ENCODE measurements around the gene HOXC10. TPM values are rescaled to one million over a fixed set of nuclear protein-coding genes. Genes with fewer than 3 reads are reported as not detected.

The HOXC10 gene
- total RNA-seq, 1 donor from 2014 or later = not detected

DNA sequence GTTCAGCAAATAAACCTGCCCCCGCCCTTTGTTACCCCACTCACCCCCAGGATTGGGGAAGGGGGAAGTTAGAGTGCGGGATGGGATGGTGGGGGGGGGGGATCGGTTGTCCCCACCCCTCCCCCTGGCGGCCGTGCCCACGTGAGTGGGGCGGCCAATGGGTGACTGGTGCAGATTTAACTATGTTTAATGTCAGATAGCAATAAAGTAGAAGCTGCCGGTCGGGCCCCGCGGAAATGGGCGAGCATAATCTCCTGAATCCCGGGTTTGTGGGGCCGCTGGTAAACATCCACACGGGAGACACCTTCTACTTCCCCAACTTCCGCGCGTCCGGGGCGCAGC lies 30.3 kb upstream of the HOXC10 start, which contains the start of gene HOXC12:
Gene HOXC12, plus strand, starts transcription at position 210 of the 342 bp plus-strand sequence. Its CDS starts 27 bp downstream, at position 237.
- no peak within 1 kb of the TSS for H3K4me3 Mint-ChIP-seq (ENCODE audit: unreplicated experiment)

DNA sequence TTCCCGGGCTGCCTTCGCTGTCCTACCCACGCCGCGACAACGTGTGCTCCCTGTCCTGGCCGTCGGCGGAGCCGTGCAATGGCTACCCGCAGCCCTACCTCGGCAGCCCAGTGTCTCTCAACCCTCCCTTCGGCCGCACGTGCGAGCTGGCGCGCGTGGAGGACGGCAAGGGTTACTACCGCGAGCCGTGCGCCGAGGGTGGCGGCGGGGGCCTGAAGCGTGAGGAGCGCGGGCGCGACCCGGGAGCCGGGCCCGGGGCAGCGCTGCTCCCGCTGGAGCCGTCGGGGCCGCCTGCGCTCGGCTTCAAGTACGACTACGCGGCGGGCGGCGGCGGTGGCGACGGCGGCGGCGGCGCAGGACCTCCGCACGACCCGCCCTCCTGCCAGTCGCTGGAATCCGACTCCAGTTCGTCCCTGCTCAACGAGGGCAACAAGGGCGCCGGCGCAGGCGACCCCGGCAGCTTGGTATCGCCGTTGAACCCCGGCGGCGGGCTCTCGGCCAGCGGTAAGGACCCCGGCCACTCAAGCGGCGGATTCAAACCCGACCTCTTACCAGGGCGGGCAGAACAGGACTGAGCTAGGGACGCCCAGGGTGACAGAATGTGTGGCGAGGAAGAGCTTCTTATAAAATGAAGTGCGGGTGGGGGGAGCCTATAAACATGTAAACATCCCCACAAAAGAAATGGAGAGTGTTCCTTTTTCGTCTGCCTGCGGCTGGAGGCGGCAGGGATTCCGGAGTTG lies 29.7 kb upstream of the HOXC10 start:
- Mint-ChIP-seq H3K4me1 (ENCODE audit: low read depth, unreplicated experiment) (no peaks in the 10 kb centered on the region), H3K9me3 (ENCODE audit: unreplicated experiment) (peaks cover 3% of the 10 kb centered on the region), H3K36me3 (ENCODE audit: unreplicated experiment) (peaks cover under 1% of the 10 kb centered on the region), H3K27ac (ENCODE audit: unreplicated experiment) (no peak overlapping the region), H3K27me3 (ENCODE audit: unreplicated experiment) (peaks cover 52% of the 10 kb centered on the region), H3K4me3 (ENCODE audit: unreplicated experiment) (no peak overlapping the region)
- TF ChIP-seq, protein P1, sequence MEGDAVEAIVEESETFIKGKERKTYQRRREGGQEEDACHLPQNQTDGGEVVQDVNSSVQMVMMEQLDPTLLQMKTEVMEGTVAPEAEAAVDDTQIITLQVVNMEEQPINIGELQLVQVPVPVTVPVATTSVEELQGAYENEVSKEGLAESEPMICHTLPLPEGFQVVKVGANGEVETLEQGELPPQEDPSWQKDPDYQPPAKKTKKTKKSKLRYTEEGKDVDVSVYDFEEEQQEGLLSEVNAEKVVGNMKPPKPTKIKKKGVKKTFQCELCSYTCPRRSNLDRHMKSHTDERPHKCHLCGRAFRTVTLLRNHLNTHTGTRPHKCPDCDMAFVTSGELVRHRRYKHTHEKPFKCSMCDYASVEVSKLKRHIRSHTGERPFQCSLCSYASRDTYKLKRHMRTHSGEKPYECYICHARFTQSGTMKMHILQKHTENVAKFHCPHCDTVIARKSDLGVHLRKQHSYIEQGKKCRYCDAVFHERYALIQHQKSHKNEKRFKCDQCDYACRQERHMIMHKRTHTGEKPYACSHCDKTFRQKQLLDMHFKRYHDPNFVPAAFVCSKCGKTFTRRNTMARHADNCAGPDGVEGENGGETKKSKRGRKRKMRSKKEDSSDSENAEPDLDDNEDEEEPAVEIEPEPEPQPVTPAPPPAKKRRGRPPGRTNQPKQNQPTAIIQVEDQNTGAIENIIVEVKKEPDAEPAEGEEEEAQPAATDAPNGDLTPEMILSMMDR (IDR thresholded peaks at IDR 0.05; ENCODE audit: partially characterized antibody, unreplicated experiment) = no peak
- no peak for DNase-seq

More for the DNA sequence above, 30.3 kb upstream of the HOXC10 start, which contains the start of gene HOXC12:
- Mint-ChIP-seq H3K27ac (ENCODE audit: unreplicated experiment) (no peak within 1 kb of the TSS), H3K9me3 (ENCODE audit: unreplicated experiment) (peaks cover 2% of the 10 kb centered on the region), H3K27me3 (ENCODE audit: unreplicated experiment) (peaks cover 53% of the 10 kb centered on the region), H3K4me1 (ENCODE audit: low read depth, unreplicated experiment) (no peaks in the 10 kb centered on the region), H3K36me3 (ENCODE audit: unreplicated experiment) (no peaks in the 10 kb centered on the region)
- TF ChIP-seq, protein P1 (IDR thresholded peaks at IDR 0.05; ENCODE audit: partially characterized antibody, unreplicated experiment) = no peak
- no peak for DNase-seq

DNA sequence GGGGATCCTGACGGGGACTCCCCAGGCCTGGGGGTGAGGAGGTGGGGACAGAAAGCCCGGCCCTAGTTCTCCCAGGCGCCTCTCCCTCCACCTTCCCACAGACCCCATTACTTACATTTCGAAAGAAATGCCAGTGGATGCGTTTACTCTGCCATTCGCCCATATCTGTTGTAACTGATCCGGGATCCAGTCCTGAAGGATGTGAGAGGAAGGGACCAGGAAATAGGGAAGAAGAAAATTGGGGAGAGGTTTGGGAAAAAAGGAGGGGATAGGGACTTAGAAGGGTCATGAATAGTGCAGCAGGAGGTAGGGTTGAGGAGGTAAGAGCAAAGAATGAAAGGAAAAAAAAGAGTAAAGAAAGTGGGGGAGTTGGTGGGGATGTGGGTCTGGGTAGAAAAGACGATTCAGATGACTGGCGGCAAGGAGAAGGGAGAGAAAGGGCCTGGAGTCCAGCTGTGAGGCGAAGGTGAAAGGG lies 29.1 kb upstream of the HOXC10 start:
- H3K4me1 Mint-ChIP-seq (ENCODE audit: low read depth, unreplicated experiment) = no peaks in the 10 kb centered on the region
- no peak overlapping the region for H3K27ac Mint-ChIP-seq (ENCODE audit: unreplicated experiment)
- H3K4me3 Mint-ChIP-seq (ENCODE audit: unreplicated experiment) = no peak overlapping the region
- H3K27me3 Mint-ChIP-seq (ENCODE audit: unreplicated experiment) = peaks cover 51% of the 10 kb centered on the region
- peaks cover 3% of the 10 kb centered on the region for H3K9me3 Mint-ChIP-seq (ENCODE audit: unreplicated experiment)
- TF ChIP-seq, protein P1 (IDR thresholded peaks at IDR 0.05; ENCODE audit: partially characterized antibody, unreplicated experiment) = no peak
- H3K36me3 Mint-ChIP-seq (ENCODE audit: unreplicated experiment) = peaks cover 4% of the 10 kb centered on the region
- DNase-seq = no peak

DNA sequence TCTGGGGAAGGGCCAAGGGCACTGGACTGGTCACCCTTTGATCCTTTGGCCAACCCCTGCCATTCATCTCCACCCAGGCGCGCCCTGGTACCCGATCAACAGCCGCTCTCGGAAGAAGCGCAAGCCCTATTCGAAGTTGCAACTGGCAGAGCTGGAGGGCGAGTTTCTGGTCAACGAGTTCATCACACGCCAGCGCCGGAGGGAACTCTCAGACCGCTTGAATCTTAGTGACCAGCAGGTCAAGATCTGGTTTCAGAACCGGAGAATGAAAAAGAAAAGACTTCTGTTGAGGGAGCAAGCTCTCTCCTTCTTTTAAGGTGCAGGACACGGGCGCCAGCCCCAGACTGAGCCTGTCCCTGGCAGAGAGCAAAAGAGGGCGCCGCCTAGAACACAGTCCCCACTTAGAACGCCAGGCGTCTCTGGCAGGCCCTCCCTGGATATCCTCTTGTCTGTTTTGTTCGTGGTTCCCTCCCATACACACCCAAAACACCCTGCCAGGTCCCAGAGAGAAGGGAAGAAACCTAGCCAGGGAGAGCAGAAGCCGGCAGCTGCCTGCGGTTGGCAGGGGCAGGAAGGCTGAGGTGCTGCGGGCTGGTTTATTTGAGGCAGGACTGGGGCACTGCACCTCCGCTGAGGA lies 28.6 kb upstream of the HOXC10 start:
- no peak overlapping the region for H3K27ac Mint-ChIP-seq (ENCODE audit: unreplicated experiment)

More for the DNA sequence above, 28.6 kb upstream of the HOXC10 start:
- Mint-ChIP-seq H3K36me3 (ENCODE audit: unreplicated experiment) (peaks cover 4% of the 10 kb centered on the region), H3K27me3 (ENCODE audit: unreplicated experiment) (peaks cover 49% of the 10 kb centered on the region), H3K9me3 (ENCODE audit: unreplicated experiment) (peaks cover 3% of the 10 kb centered on the region), H3K4me1 (ENCODE audit: low read depth, unreplicated experiment) (no peaks in the 10 kb centered on the region), H3K4me3 (ENCODE audit: unreplicated experiment) (no peak overlapping the region)
- DNase-seq = no peak
- TF ChIP-seq, protein P1 (IDR thresholded peaks at IDR 0.05; ENCODE audit: partially characterized antibody, unreplicated experiment) = no peak

Data from glutamatergic neuron (in vitro differentiated cells).